GM21619 (cell line): Measurements from ENCODE around the gene ITPRID2.

Source experiments
- ATAC-seq: cut with Tn5 transposase; IDR thresholded peaks from one replicate; pipeline ENCODE4 v1.9.1; 2021; ENCODE audit not compliant: unreplicated experiment

Gene ITPRID2

DNA sequence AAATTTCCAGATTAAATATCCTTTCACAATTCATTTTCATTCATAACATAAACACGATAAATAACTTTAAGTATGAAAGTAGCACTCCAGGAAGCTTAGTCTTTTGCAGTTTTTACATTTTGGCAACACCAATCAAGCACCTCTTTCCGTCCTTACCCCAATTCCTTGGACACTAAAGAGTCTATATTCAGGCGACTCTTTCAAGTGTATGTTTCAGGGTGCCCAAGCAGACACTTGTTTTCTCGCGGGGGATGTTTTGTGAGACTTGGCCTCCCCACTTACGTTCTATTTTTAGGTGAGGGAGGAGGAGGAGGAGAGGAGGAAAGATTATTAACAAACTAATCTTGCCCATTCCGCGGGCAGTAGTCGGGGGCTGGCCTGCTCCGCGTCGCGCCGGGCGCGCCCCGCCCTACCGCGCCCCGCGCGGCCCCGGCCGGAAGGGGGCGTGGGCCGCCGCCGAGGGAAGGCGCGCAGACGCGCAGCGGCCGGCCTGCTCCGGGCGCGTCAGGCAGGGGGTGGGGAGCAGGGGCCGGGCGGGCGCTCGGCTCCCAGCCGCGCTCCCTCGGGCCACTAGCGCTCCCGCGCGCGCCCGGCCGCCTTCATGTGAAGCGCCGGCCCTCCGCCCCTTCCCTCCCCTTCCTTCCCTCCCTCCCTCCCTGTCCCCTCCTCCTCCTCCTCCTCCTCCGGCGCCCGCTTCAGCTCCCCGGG is at the start of gene ITPRID2:
ITPRID2 (plus strand) TSS at position 473 of the 708 bp plus-strand sequence. CDS start 337 bp downstream, outside the sequence.
- peak; percentile 82 for ATAC-seq

DNA sequence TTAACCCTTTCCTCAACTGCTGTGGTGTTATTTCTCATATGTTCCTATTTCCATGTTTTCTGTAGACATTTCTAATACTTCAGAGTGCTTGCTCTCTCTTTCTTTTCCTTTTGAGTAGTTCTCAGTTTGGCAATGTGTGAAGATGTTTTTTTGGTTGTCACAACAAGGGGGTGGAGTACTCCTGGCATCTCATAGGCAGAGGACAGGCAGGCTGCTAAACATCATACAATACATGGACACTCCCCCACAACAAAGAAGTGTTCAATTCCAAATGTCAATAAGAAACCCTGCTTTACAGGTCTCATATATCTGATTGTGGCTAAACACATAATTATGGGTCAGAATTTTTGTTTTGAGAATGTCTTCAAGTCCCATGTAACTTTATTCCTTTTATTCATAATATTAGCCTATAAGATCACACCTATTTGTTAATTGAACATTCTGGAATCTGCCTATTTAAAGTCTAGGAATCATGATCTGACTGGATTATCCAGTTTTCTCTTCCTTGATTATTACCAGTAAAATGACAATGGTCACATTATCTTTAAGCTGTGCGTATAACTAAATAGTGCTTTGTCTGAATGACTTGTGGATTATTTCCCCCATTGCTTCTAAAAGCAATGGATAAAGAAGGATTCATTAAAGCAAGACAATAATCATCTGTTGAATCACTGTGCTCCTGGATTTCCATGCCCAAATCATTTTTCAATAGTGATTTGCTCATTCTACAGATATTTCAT is 46.8 kb upstream of the ITPRID2 start:
- no peak for ATAC-seq

DNA sequence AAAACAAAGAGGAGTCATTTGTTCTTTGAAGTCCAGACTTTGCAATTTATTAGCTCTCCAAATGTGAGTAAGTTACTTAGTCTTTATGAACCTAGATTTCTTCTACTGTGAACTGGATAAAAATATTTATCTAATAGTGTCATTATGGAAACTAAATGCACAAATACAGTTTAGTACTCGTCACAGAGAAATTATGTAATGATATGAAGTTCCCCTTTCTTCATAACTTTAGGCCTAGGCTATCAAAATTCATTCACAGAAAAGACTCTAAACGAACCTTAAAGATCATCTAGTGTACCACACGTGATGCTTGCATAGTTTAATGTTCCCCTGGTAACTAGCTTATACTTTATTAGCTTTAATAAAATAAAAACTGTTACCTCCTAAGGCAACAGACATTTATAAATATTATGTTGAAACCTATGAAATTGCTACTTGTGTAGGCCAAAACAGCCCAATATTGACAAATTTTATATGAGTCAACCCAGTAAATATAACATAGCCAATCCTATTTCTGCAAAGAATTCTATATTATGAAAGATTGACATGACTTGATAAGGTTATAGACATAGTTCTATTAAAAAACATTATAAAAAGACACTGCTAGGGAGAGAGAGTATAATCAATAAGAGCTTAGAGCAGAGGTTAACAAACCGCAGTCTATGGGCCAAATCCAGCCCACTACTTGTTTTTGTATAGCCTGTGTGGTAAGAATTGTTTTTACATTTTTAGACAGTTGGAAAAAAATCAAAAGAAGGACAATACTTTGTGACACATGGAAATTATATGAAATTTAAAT is 44.9 kb upstream of the ITPRID2 start:
- no peak for ATAC-seq

DNA sequence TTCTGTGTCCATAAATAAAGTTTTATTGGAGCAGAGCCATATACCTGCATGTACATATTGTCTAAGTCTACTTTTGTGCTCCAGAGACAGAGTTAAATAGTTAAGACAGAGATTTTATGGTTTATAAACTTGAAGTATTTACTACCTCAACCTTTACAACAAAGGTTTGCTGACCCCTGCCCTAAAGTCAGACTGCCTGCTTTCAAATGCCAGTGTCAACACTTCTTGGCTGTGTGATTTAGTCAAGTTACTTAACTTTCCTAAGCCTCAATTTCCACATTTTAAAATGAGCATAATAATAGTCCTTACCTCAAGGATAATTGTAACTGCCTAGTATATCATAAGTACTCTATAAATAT is 44.4 kb upstream of the ITPRID2 start:
- ATAC-seq, result no peak

DNA sequence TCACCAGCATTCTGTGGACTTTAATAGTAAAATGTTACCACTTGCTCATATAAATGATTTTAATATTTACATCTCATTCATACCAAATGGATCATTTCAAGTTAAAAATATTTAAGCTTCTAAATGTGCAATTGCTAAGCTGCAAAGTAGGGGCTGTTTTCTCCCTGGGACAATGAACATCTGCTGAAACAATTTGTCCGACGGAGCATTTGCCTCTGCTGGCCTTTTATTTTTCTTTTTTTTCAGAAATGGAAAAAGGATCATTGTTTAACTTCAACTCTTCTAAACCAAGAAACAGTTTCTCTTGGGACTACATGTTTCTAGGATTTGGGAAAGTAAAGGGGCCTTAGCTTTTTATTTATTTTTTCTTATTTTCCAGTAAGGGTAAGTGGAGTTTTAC is 43.8 kb upstream of the ITPRID2 start:
- ATAC-seq, result no peak

DNA sequence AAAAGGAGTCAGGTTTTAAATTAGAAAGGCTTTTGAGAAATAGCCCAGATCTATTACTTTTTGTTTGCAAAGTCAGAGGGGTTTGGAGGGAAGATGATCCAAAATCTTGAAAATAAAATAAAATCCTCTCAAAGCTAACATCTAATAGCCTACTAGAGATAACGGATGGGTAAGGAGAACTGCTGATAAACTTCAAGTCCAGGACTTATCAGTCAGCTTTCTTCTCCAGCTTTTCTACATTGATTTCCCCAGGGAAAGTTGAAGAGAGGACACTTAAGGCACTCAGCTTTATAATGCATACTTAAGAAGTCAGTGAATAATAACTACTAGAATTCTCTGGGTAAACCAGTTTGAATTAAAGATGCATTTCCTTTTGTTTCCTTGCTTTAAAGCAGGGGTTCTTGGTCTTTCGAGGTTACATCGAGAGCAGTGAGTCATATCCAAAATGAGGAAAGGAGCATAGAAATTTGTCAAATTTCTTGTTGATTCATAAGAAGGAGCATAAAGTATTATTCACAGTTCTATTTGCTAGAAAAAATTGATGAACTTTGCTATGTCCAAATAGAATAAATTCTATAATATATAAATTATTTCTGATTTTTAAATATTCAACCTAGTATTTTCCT is 43.2 kb upstream of the ITPRID2 start:
- no peak for ATAC-seq

DNA sequence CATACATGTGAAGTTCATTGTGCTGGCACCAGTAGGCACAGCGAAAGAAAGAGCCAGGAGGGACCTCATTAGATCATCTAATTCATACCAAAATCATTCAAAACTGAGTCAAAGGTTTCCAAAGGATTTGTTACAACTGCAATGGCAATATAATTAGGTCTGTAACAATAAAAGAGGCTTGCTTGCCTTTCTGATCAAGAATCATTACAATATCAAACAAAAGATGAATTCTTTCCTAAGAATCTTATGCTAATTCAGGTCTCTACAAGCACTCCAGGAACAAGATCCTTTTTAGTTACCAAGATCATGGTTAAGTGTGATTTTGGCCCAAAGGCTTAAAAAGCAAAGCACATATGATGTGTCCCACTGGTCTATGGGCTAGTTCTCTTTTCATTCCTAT is 41.9 kb upstream of the ITPRID2 start:
- ATAC-seq, result no peak

DNA sequence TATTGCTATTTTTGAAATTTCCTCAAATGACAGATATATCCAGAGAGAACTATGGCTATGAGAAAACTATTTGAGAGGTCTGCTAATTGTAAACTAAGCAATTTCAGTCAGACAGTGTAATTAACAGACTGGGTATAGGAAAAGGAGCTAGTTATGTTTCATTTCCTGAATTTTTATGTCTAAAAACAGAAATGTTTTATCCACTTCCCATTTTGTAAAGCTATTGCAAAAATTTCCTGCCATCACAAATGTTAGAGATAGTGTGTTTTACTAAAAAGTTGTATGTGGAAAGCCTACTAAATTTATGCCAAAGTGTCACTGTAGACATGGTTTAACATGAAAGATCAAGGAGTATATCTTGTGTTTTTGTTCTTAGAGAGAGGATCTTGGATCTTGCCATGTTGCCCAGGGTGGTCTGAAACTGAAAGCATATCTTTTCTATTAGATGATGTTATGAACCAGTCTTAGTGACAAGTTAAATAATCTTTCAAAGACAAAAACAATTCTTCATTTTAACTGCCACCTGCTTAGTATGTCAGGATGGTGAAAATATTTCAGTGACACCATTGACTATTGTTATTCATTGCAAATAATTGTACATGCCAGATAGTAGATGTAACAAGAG is 40.5 kb upstream of the ITPRID2 start:
- ATAC-seq, result no peak

DNA sequence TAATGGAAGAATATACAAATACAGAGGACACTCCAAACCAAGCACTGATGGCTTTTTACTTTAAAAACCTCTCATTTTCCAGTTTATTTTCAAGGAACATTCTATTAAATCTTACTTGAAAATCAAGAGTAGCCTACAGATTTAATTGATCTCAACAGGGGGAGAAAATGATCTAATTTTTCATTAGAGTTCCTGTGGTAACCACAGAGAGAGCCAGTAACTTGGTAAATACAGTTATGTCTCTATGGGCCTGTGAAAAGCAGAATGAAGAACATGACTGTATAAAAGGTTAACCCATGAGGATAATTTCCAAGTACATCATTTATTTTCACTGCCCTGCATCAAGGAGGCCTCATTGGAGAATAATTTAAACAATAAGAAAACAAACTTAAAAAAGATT is 39.8 kb upstream of the ITPRID2 start:
- no peak for ATAC-seq

DNA sequence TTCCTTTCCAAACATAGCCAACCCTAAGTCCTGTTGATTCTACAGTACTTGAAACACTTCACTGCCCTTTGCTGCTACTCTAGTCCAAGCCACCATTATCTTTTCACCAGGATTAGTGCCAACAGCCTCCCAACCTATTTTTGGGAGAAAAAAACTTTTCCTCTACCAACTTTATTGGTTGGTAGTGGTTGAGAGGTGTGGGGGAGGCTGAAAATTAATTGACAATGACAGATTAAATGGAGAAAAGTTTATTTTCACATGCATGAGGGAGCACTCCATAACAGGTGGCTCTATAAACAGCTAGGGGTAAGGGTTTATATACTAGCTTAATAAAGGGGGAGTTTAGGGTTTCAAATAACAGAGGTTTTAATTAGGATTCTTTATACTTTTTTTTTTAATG is 37.8 kb upstream of the ITPRID2 start:
- no peak for ATAC-seq

DNA sequence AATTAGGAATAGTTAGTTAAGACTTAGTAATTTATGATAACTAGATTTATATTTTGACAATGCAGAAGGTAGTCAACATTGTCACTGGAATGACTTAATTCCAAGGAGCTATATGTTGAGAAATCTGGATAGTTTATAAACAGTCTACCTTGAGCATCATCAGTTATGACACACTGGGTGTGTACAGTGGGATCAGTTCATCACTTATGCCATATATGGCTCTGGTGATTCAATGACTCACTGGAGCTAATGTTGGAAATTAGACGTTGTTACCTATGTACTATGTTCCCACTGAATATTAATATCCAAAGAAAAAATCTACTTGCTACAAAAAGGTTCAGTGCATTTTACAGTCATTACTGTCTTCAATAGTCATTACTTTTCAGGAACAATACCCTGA is 34.0 kb upstream of the ITPRID2 start:
- no peak for ATAC-seq

DNA sequence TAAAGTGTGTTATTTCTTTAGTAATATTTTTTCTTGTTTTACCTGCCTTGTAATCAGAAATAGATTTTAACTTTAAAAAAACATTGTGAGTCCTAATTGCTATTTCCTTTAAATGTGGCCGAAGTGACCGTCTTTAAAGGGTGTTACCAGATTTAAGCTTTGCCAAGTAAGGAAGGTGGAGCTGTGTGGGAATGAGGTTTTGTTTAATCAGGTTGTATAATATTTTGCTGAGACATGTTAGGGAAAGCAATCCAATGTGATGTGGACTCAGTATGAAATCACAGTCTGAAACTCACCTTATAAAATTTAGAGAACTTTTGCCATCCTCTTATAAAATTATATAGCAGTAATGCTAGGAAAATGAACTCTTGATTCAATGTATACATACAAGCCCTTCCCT is 32.9 kb upstream of the ITPRID2 start:
- no peak for ATAC-seq

DNA sequence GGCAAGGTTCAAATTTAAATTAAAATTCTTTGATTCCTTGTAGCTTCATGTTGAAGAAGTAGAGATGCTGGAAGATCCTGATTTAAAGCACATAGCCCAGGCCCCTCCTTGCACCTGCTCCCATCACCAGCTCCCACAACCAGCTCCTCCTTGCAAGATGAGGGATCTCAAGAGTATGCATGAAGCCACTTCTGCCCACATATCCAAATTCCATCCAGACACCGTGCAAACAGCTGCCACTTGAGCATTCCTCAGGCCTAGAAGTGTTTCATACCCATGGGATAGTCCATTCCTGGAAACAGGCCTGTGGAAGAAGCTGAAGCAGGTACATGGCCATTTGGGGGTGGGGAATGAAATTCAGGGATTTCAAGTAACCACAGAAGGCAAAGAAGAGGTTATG is 32.4 kb upstream of the ITPRID2 start:
- ATAC-seq, result no peak

DNA sequence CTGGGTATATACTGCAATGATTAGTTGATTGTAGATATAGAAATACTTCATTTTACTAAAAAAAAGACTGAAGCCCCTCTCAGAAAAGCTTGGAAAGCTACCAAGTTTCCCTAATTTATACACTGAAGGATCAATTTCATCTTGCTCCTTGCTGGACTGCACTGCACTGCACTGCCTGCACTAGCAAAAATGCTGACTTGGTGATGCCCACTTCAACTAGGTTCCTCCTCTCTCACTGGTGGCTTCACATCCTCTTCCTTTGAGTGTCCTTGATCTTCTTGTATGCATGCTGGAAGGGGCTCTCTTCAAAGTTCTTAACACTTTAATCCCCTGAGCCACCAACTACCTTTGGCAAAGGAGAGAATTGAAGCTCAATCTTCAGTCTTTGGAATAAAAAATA is 31.7 kb upstream of the ITPRID2 start:
- ATAC-seq, result no peak

DNA sequence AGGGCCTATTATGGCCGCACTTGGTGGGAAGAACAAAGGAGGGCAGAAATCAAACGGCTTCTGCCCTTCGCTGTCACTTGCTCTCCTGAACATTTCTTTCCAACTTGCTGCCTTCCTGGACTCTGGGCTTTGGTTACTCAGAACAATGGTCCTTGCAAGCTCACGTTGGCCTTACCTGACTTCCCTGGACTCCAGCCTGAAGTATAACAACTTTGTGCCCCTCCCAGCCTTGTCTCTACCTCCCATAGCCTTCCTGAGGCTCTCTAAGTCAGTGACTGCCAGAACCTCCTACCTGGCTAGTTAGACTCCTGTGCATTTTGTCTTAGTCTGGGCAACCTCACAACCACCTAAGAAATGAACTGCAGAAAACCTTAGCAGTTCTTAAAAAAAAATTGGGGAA is 30.2 kb upstream of the ITPRID2 start:
- ATAC-seq, result no peak

DNA sequence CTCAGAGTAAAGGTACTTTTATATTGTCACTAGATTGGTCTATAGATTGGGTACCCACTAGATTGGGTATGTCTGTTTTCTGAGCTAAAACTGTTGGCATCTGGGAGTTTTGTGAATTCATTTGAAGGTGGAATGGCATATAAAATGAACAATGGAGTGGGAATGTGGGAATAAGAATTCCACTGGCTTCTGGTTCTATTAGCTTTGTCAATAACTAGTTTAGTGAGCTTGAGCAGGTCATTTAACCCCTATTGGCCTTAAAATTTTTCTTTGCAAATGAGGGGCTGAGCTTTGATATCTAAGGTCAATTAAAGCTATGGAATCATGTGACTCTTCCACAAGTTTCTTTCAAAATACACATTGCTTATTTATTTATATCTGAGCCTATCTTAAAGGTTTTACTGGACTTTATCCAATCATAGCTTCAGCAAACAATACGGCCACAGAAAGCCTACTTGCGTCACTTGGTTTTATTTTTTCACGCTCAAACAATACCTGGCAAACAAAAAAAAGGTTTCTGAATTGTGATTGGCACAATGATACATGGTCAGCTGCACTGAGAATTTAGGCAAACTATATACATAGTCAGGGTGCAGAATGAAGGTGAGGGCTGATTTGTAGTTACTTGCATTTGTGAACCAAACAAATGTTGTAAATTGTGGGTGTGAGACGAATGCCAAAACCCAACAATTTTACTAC is 28.8 kb upstream of the ITPRID2 start:
- no peak for ATAC-seq

DNA sequence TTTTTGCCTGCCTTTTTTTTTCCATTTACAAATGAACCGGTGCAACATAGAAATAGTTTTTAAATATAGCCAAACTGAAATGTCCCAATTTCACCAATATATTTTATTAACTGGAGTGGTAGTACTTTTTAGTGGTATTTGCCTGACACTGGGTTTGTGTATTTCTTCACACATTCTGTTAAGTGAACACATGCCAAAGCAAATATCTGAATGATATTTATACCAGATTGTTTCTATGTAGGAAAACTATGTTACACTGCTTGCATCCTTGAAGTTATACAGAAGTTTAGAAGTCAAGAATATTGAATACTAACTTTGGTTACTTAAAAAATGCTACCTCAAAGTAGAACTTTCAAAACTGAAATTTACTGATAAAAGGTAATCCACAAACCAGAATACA is 19.4 kb upstream of the ITPRID2 start:
- no peak for ATAC-seq

DNA sequence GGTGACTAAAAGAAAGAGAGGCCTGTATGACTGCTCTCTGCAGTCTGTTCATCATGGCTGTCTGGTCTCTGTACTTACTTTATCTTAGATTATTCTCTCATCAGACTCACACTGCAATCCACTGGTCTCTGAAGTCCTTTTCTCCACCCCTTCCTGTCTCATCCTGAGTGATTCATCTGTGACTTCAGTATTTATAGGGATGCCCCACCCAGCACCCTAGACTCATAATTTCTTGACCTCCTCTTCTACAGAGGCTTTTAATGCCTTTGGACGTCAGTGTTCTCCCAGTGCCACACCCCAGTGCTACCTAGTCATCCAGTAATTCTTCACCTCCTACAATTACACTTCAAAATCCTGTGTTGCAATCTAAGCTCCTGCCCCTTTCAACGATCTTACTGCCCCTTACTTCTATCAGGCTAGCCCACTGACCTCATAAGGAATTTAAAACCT is 14.9 kb upstream of the ITPRID2 start:
- ATAC-seq, result no peak

DNA sequence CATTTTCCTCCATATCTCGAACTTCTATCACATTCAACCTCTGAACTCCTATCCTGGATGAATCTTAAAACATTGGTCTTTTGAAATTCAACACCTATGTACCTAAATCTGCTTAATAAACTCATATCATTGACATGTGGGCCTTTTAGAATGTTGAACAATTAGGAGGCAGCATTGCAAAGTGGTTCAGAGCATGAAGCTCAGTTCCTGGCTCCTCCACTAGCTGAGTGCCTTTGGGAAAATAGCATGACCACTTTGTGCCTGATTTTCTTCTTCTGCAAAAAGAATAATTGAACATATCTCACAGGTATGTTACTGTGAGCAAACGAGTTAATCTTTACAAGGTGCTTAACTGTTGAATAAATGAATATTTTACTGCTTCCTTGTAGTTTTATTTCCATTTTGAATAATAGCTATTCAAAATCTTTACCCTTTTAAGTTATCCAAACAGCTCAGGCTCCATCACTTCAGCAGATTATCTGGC is 14.3 kb upstream of the ITPRID2 start:
- no peak for ATAC-seq

DNA sequence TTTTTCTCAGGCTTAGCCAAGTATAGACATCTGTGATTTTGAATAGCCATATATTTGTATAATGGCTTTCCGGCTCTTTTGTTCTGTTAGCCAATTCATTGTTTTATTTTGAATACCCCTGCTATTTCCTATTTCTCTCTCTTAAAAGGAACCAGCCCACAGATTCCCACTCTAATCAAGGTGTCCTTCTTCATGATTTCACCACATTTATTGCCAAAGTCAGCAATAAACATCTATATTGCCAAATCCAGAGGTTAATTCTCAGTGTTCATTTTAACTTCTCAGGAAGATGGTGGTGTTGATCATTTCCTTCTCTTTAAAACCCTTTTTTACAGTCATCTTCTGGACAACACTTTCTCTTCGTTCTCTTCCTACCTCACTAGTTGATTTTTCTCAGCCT is 13.1 kb upstream of the ITPRID2 start:
- ATAC-seq, result no peak
